ENCODE measurements around the gene B9D2.

Gene B9D2

GRCh38 chr19:41367848-41368301, 3.9 kb upstream of the B9D2 start:
- peak; percentile 57 for ATAC-seq

GRCh38 chr19:41366089-41366488, 2.1 kb upstream of the B9D2 start:
- ATAC-seq: no peak
- TF ChIP-seq ZNF70 (CRISPR knock-in tag; IDR thresholded peaks at IDR 0.05) (no peak), ZNF8 (CRISPR knock-in tag; IDR thresholded peaks at IDR 0.05) (no peak), OSR1 (CRISPR knock-in tag; IDR thresholded peaks at IDR 0.05) (no peak), ZFP3 (CRISPR knock-in tag; IDR thresholded peaks at IDR 0.05) (no peak), TSHZ2 (CRISPR knock-in tag; IDR thresholded peaks at IDR 0.05) (no peak), TOX (CRISPR knock-in tag; IDR thresholded peaks at IDR 0.05; ENCODE audit: borderline replicate concordance) (no peak), PPARA (CRISPR knock-in tag; IDR thresholded peaks at IDR 0.05; ENCODE audit: borderline replicate concordance) (no peak), CSRNP3 (CRISPR knock-in tag; IDR thresholded peaks at IDR 0.05) (no peak), TCF4 (CRISPR knock-in tag; IDR thresholded peaks at IDR 0.05; ENCODE audit: borderline replicate concordance) (no peak)

More at GRCh38 chr19:41367848-41368301, 3.9 kb upstream of the B9D2 start:
- TF ChIP-seq ISL1 (CRISPR knock-in tag; IDR thresholded peaks at IDR 0.05): peak; percentile 24; the same call in 1 of the 2 replicates
- TF ChIP-seq ESRRG (CRISPR knock-in tag; IDR thresholded peaks at IDR 0.05): no peak
- no peak for TF ChIP-seq POU6F1 (CRISPR knock-in tag; IDR thresholded peaks at IDR 0.05; ENCODE audit: borderline replicate concordance, low read depth)

GRCh38 chr19:41364524-41365391, 809 bp upstream of the B9D2 start:
- no peak for ATAC-seq
- TF ChIP-seq TOX (CRISPR knock-in tag; IDR thresholded peaks at IDR 0.05; ENCODE audit: borderline replicate concordance): no peak

- no peak for TF ChIP-seq GLIS3 (CRISPR knock-in tag; IDR thresholded peaks at IDR 0.05)
- TF ChIP-seq BACH2 (CRISPR knock-in tag; IDR thresholded peaks at IDR 0.05; ENCODE audit: borderline replicate concordance): no peak
- no peak for TF ChIP-seq PATZ1 (CRISPR knock-in tag; IDR thresholded peaks at IDR 0.05; ENCODE audit: borderline replicate concordance)
- TF ChIP-seq TCF4 (CRISPR knock-in tag; IDR thresholded peaks at IDR 0.05; ENCODE audit: borderline replicate concordance): no peak
- TF ChIP-seq CREB5 (CRISPR knock-in tag; IDR thresholded peaks at IDR 0.05; ENCODE audit: low read depth): no peak
- TF ChIP-seq TOX (CRISPR knock-in tag; IDR thresholded peaks at IDR 0.05; ENCODE audit: borderline replicate concordance): no peak
- no peak for ATAC-seq
Observed at GRCh38 chr19:41363371-41363752, 587 bp downstream of the B9D2 start.

All from SK-N-SH treated with all-trans-retinoic acid at 6 μM for 48 hours (cell line).